Fibroblast of pulmonary artery (primary cell): Measurements from ENCODE around the gene MLXIP.
A peak's percentile ranks its signal among the peaks of the same experiment; 100 is the strongest.

Source experiments
- DNase-seq: peaks from one replicate; pipeline ENCODE4 v3.0.0-alpha.2; 2010; ENCODE audit warnings: low read depth
- H3K4me3 ChIP-seq: replicated peaks from 2 replicates; pipeline ENCODE4 v1.5.1; 2011; ENCODE audit warnings: low read depth, mild to moderate bottlenecking, control low read depth, low read length, moderate library complexity
- CTCF ChIP-seq: IDR thresholded peaks from 2 replicates; pipeline ENCODE4 v1.5.1; 2011; ENCODE audit warnings: mild to moderate bottlenecking, control low read depth, low read length, inconsistent platforms; ENCODE audit errors: missing control alignments

MLXIP gene

DNA sequence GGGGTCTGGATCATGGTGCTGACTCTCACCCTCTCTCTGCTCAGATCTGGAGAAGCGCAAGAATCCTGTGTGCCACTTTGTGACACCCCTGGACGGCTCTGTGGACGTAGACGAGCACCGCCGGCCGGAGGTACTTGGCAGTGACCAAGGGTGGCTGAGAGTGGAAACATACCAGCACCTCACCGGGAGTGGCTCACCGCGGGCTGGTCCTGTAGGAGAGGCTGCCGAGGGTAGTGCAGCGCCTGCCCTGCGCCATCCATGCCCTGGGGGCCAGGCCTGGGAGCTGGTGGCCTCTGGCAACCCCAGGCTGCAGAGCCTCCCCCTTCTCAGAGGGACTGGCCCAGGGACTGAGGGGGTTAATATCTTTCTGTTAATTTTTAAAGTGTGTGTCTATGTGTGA, 49.3 kb downstream of the MLXIP start:
- H3K4me3 ChIP-seq: no peak overlapping the region
- no peak for DNase-seq
- TF ChIP-seq CTCF: no peak

DNA sequence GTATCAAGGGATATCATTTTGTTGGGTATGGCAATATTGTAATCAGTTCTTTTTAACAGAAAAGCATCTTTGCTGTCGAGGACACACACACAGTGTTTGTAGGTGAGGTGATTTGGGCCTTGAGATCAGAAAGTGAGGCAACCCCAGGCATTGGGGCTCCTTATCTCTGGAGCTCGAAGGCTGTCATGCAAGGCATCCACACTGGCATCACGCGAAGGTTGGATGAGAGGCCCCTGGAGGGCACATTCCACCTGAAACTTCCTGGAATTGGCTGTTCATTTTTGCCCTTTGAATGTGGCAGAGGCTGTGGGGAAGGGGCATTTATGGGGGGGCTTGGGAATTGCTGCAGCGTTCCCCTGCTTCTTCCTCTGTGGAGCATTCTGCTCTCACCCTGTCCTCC, 49.9 kb downstream of the MLXIP start:
- no peak for TF ChIP-seq CTCF
- no peak overlapping the region for H3K4me3 ChIP-seq
- no peak for DNase-seq

- DNase-seq: no peak
- TF ChIP-seq CTCF: no peak
- H3K4me3 ChIP-seq: no peak overlapping the region
Observed at GRCh38 chr12:122129131-122129530, 50.6 kb downstream of the MLXIP start.

DNA sequence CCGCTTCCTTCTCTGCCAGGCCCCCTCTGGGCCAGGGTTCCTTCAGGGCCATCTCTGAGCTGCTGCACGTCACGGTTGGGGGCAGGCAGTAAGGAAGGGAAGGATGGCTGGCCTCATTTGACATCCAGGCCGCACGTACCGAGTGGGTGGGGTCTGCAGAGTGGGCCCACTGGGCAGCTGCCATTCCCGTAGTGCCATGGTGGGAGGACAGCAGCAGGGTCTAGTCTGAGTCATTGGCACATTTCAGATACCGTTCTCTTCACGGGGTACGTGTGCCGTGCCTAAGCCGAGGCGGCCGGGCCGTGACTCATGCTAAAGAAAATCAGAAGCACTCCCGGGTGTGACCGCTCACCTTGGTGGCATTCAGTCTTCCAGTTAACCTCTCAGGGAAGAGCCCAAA, 51.6 kb downstream of the MLXIP start:
- no peak overlapping the region for H3K4me3 ChIP-seq
- no peak for TF ChIP-seq CTCF
- DNase-seq: no peak

DNA sequence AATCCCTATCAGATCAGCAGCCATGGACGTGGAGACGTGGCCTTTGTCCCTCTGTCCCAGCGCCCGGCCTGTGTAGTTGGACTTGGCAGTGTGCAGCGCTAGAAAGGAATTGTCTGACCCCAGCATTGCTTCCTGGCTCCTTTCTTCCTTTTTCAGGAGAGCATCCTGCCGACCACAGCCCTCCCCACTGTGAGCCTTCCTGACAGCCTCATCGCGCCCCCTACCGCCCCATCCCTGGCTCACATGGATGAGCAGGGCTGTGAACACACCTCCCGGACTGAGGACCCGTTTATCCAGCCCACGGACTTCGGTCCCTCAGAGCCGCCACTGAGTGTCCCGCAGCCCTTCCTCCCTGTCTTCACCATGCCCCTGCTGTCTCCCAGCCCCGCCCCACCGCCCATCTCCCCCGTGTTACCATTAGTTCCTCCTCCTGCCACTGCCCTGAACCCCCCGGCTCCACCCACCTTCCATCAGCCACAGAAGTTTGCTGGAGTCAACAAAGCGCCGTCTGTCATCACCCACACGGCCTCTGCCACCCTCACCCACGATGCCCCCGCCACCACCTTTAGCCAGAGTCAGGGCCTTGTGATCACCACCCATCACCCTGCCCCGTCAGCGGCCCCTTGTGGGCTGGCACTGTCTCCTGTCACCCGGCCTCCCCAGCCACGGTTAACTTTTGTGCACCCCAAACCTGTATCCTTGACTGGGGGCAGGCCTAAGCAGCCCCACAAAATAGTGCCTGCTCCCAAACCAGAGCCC, 54.8 kb downstream of the MLXIP start:
- TF ChIP-seq CTCF: no peak
- no peak overlapping the region for H3K4me3 ChIP-seq
- no peak for DNase-seq

- no peak for TF ChIP-seq CTCF
- no peak for DNase-seq
- no peak overlapping the region for H3K4me3 ChIP-seq
Observed at GRCh38 chr12:122135437-122136031, 57.0 kb downstream of the MLXIP start.

GRCh38 chr12:122137229-122137628, 58.7 kb downstream of the MLXIP start:
- peak; percentile 19 for TF ChIP-seq CTCF
- DNase-seq: no peak
- no peak overlapping the region for H3K4me3 ChIP-seq
